HK-2 (cell line): ENCODE data around the gene OR51F2.
"Not testable (repeated sequence)": the region's sequence is repeated elsewhere in the genome, so short reads cannot be mapped to it uniquely, and the experiment has no call there.

Source experiments
- DNase-seq: peaks from one replicate; pipeline ENCODE4 v3.0.0-alpha.2; 2018; ENCODE audit not compliant: unreplicated experiment

OR51F2 gene

GRCh38 chr11:4821021-4821420 lies at the start of gene OR51F2:
Gene OR51F2, plus strand, starts transcription at chr11:4821321. Its CDS starts 101 bp downstream, at chr11:4821422.
- no peak for DNase-seq

- DNase-seq, result no peak
Observed at GRCh38 chr11:4782454-4782853, 38.7 kb upstream of the OR51F2 start.

DNA sequence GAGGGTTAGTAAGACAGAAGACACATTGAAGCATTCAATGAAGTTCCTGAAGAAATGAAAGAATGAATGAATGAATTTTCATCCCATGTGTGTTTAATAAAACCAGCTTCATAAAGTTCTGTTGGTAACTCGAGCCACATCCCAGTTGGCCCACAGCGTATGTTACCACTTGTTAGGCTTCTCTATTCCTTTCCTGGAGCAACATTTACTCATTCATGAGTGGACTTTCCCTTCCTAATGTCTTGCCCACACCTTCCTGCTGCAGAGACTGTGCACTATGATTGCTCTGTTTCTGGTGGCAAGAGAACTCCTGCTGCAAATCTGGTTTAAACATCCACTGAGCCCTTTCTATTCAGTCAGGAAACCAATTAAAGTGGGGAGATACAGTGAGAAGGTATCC lies 23.9 kb upstream of the OR51F2 start:
- DNase-seq, result no peak

DNA sequence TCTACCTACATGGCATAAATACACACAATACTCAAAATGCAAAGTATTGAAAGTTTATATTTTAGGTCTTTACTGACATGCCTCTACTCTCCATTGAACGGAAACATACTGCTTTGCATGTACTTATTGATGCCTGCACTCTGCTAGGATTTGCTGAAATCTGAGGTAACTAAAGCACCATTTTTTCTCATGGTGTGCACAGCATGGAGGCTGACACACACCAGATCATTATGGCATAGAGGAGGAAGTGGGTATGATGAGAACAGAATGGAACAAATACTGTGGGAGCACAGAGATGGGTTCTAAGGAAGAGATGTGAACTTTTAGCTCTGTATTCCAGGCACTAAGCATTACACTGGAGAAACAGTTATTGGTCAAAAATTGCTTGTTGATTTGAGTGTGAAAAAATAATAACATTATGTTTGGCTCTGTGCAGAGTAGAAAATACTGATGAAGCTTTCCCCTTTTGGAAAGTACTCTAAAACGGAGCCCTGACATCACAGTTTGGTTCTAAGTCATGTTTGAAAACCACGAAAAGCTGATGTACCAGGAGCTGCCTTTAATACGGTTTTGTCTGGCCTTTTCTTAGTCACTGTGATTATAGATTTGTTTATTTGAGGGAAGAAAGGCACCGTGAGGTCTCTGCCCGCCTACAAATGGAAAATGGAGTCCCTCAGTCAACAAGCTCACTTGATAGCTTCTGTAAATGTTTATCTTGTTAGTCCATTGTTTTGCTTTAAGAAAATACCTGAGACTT lies 22.5 kb upstream of the OR51F2 start:
- DNase-seq, result no peak

GRCh38 chr11:4801316-4801715 lies 19.8 kb upstream of the OR51F2 start:
- DNase-seq, result not testable (repeated sequence)

DNA sequence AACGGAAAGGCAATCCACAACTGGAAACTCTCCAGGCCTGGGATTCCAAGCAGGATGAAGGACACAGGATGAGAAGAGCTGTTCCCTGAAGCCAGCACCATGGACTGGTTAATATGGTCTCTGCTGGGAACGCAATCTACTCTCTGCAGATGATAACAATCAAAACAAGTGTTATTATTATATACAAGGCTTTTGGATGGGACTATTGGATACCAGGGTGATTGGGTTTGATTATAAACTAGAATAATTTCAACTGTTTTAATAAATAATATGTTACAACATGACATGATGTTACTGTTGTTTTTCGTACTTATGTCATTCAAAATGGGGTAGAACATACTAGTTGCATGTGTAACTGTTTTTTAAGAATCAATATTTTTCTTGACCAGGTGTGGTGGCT lies 16.8 kb upstream of the OR51F2 start, which contains the start of gene OR52R1:
Gene OR52R1 (minus strand): TSS at position 101 of the 400 bp plus-strand sequence. CDS start 0 bp downstream, at position 101.
- no peak for DNase-seq

GRCh38 chr11:4808476-4808875 lies 12.6 kb upstream of the OR51F2 start:
- no peak for DNase-seq

DNA sequence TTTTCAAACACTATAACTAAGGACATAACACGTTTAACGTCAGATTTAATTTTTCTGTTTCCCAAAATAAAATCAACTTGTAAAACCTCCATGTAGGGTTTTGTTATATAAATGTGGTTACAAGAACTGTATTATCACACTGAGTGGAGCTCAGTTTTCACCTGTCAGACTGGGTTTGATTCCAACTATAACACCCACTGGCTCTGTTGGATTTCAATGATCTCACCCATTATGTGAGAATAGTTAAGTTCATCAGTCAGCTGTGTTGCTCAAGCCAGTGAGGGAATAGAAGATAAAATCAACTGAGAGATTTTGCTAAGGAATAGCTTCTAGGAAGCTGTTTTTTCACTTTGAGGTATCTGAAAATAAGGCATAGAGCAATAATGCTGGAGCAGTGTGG lies 11.9 kb upstream of the OR51F2 start:
- DNase-seq, result no peak

- DNase-seq, result no peak
Observed at GRCh38 chr11:4825132-4825531, 4.0 kb downstream of the OR51F2 start.

DNA sequence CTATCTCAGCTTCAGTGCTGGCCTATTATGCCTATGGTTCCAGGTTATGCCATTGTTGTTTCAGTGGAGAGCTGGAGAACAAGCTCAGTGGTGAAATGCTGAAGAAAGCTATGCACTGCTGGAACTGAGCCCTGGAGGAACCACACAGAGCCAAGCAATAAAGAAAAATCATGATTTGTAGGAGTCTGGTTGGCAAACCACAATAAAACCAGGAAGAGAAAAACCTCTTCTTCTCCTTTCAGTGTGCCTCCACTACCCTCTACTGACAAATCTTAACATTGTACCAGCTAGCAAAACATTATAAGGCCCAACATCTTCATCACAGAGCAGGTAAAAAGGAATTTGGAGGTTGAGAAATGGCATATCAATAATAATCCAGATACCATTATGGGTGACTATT lies 5.3 kb downstream of the OR51F2 start:
- no peak for DNase-seq

DNA sequence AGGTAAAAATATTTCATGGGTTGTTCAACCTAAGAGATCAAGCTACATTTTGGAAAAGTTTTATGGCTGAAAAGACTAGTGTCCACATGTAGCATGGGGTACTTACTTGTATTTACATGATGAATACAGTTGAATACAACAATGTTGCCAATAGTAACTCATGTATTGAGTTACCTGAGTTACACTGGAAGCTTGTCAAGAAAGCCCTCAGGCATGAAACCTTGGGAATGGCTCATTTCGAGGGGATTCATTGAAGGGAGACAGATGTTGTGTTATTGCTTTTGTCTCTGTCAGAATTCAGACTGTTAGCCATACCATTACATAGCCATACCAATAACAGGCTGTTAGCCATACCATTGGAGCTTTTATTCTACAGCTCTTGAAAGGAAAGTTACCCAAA lies 9.2 kb downstream of the OR51F2 start:
- no peak for DNase-seq

DNA sequence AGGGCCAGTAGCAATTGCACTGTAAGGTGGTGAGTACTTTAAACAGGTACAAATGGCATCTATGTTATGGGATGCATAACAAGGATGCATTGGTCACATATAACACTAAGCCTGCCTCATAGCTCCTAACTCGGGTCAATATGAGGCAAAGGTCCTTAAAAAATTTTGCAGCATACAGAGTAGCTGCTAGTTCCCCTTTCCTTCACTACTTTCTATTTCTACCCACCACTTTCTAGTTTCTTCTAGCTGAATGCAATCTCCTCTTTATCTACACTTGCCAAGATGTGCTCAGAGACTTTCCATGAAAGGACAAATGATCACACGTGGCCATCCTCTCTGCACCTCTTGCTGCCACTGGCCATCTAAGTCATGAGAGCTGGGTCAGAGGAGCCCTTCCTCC lies 9.8 kb downstream of the OR51F2 start:
- no peak for DNase-seq

GRCh38 chr11:4839851-4840549 lies 18.9 kb downstream of the OR51F2 start:
- DNase-seq, result no peak

DNA sequence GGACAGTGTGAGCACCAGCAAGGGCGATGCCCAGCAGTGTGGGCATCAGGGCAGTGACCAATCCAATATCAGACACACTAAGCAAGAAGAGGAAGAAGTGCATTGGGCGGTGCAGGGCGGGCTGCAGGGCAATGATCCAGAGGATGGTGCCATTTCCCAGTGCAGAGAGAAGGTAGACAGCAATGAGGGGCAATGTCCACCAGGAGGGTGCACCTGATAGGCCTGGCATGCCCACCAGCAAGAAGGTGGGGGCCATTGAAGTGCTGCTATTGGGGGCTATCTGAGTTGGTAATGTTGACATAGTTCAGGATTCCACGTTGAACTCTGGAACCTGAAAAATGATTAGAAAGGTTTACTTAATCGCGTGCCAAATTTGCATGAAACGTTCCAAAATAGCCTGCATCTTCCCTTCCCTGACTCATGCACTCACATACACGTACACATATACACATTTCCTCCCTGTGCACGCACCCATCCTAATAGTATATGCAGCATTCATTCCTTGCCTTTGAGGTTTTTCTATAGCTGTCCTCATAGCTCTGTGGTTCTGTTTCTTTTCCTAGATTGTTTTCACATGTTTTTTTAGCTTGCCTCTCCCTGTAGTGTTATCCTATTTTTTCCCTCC lies 27.9 kb downstream of the OR51F2 start, which contains the start of gene OR51S1:
Gene OR51S1 (minus strand): TSS at position 301 of the 625 bp plus-strand sequence. CDS start 0 bp downstream, at position 301.
- DNase-seq, result no peak

DNA sequence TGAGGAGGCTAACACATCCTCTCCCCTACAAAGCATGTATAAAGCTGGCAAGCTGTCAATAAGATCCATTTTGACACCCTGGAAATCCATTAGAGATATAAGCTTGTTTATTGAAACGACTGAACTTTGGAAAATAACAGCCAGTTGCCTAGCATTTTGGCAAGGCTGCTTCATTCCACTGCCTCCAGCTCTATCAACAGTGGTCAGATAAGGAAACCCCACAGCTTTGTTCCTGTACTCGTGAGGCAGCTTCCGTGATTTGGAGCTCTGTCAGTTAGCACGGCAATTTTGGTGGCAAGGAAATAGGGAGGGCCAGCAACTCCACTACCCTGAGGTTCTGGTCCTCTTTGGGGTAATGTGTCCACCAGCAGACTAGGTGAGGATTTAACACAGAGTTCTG lies 29.9 kb downstream of the OR51F2 start:
- no peak for DNase-seq

- not testable (repeated sequence) for DNase-seq
Observed at GRCh38 chr11:4854286-4854685, 33.2 kb downstream of the OR51F2 start.

GRCh38 chr11:4862447-4863236 lies 41.5 kb downstream of the OR51F2 start:
- no peak for DNase-seq

DNA sequence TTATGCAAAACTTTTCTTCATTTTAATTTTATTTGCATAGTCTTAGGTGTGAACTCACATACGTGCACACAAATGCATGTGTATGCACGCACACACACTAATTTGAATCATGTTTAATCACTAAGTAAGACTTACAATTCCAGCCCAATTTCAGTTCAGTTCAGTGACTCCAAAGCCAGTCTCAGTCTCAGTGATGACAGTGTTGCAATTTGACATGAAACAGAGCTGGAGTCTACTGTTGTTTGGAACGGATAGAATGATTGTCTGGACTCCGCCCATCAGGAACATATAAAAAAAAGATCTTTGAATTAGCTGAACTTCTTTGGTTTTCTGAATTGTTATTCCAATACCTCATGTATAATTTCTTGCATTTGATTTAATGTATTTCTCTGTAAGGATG lies 42.8 kb downstream of the OR51F2 start:
- DNase-seq, result no peak

GRCh38 chr11:4865855-4866254 lies 44.7 kb downstream of the OR51F2 start:
- DNase-seq, result no peak
